Skeletal muscle satellite cell (primary cell): ENCODE data around the gene SRRD.

Source experiments
- H3K27me3 ChIP-seq: 2 replicates; pipeline ENCODE4 v1.7.0; 2013; ENCODE audit warnings: low read length; ENCODE audit not compliant: control insufficient read depth, insufficient read depth
- H3K36me3 ChIP-seq: 2 replicates; pipeline ENCODE4 v1.7.0; 2013; ENCODE audit warnings: mild to moderate bottlenecking, control low read depth, low read length; ENCODE audit not compliant: insufficient read depth
- H3K4me1 ChIP-seq: 2 replicates; pipeline ENCODE4 v1.7.0; 2013; ENCODE audit warnings: low read length; ENCODE audit not compliant: control insufficient read depth, insufficient read depth
- H3K4me2 ChIP-seq: 2 replicates; pipeline ENCODE4 v1.7.0; 2013; ENCODE audit warnings: mild to moderate bottlenecking, low read length
- H3K4me3 ChIP-seq: 2 replicates; pipeline ENCODE4 v1.7.0; 2013; ENCODE audit warnings: low read length
- H3K9ac ChIP-seq: 2 replicates; pipeline ENCODE4 v1.7.0; 2013; ENCODE audit warnings: mild to moderate bottlenecking, low read depth, low read length, moderate library complexity
- H3K9me3 ChIP-seq: replicated peaks from 2 replicates; pipeline ENCODE4 v1.7.0; 2013; ENCODE audit warnings: mild to moderate bottlenecking, control low read depth, low read length

Gene SRRD

GRCh38 chr22:26445577-26446275 is 38.0 kb upstream of the SRRD start:
- no peaks in the 10 kb centered on the region for H3K4me1 ChIP-seq
- H3K9me3 ChIP-seq: no peaks in the 10 kb centered on the region
- H3K36me3 ChIP-seq: peaks cover 3% of the 10 kb centered on the region
- H3K9ac ChIP-seq: no peak overlapping the region
- no peak overlapping the region for H3K4me3 ChIP-seq
- no peak overlapping the region for H3K4me2 ChIP-seq
- H3K27me3 ChIP-seq: peaks cover 4% of the 10 kb centered on the region

- Histone ChIP-seq H3K4me1 (no peaks in the 10 kb centered on the region), H3K36me3 (peaks cover 14% of the 10 kb centered on the region), H3K9ac (no peak overlapping the region), H3K4me2 (no peak overlapping the region), H3K4me3 (no peak overlapping the region), H3K27me3 (peaks cover 4% of the 10 kb centered on the region), H3K9me3 (no peaks in the 10 kb centered on the region)
These were observed 36.7 kb upstream of the SRRD start for GRCh38 chr22:26446808-26447515.

GRCh38 chr22:26447584-26448329 is 35.9 kb upstream of the SRRD start:
- H3K36me3 ChIP-seq: peaks cover 17% of the 10 kb centered on the region
- H3K4me3 ChIP-seq: no peak overlapping the region
- H3K4me2 ChIP-seq: no peak overlapping the region
- H3K27me3 ChIP-seq: peaks cover 4% of the 10 kb centered on the region
- H3K9ac ChIP-seq: no peak overlapping the region
- H3K4me1 ChIP-seq: no peaks in the 10 kb centered on the region
- no peaks in the 10 kb centered on the region for H3K9me3 ChIP-seq

- H3K9me3 ChIP-seq: no peaks in the 10 kb centered on the region
- peaks cover 4% of the 10 kb centered on the region for H3K27me3 ChIP-seq
- H3K4me1 ChIP-seq: no peaks in the 10 kb centered on the region
- H3K4me2 ChIP-seq: no peak overlapping the region
- H3K9ac ChIP-seq: no peak overlapping the region
- H3K36me3 ChIP-seq: peaks cover 22% of the 10 kb centered on the region
- no peak overlapping the region for H3K4me3 ChIP-seq
These were observed 35.3 kb upstream of the SRRD start for GRCh38 chr22:26448334-26448733.

GRCh38 chr22:26448941-26449340 is 34.7 kb upstream of the SRRD start:
- Histone ChIP-seq H3K4me2 (no peak overlapping the region), H3K4me1 (no peaks in the 10 kb centered on the region), H3K36me3 (peaks cover 28% of the 10 kb centered on the region), H3K9me3 (no peaks in the 10 kb centered on the region), H3K4me3 (no peak overlapping the region), H3K9ac (no peak overlapping the region), H3K27me3 (peaks cover 4% of the 10 kb centered on the region)

- H3K36me3 ChIP-seq: peaks cover 31% of the 10 kb centered on the region
- H3K9ac ChIP-seq: no peak overlapping the region
These were observed 33.1 kb upstream of the SRRD start for GRCh38 chr22:26450453-26451185.

GRCh38 chr22:26452236-26453016 is 31.3 kb upstream of the SRRD start:
- no peak overlapping the region for H3K4me3 ChIP-seq
- peaks cover 31% of the 10 kb centered on the region for H3K36me3 ChIP-seq
- no peak overlapping the region for H3K9ac ChIP-seq
- no peaks in the 10 kb centered on the region for H3K27me3 ChIP-seq
- H3K4me2 ChIP-seq: no peak overlapping the region
- no peaks in the 10 kb centered on the region for H3K9me3 ChIP-seq
- H3K4me1 ChIP-seq: no peaks in the 10 kb centered on the region

More at GRCh38 chr22:26450453-26451185, 33.1 kb upstream of the SRRD start:
- Histone ChIP-seq H3K4me1 (no peaks in the 10 kb centered on the region), H3K4me3 (no peak overlapping the region), H3K4me2 (no peak overlapping the region), H3K27me3 (peaks cover 4% of the 10 kb centered on the region), H3K9me3 (no peaks in the 10 kb centered on the region)

GRCh38 chr22:26453216-26453615 is 30.5 kb upstream of the SRRD start:
- Histone ChIP-seq H3K4me1 (no peaks in the 10 kb centered on the region), H3K9me3 (no peaks in the 10 kb centered on the region), H3K9ac (no peak overlapping the region), H3K4me3 (no peak overlapping the region), H3K4me2 (no peak overlapping the region), H3K27me3 (no peaks in the 10 kb centered on the region), H3K36me3 (peaks cover 31% of the 10 kb centered on the region)

- no peaks in the 10 kb centered on the region for H3K4me1 ChIP-seq
- H3K9me3 ChIP-seq: no peaks in the 10 kb centered on the region
- H3K4me3 ChIP-seq: no peak overlapping the region
- no peak overlapping the region for H3K4me2 ChIP-seq
- H3K36me3 ChIP-seq: peaks cover 34% of the 10 kb centered on the region
- H3K27me3 ChIP-seq: no peaks in the 10 kb centered on the region
- H3K9ac ChIP-seq: no peak overlapping the region
These were observed 29.7 kb upstream of the SRRD start for GRCh38 chr22:26453812-26454500.

- no peak overlapping the region for H3K4me2 ChIP-seq
- H3K9me3 ChIP-seq: no peaks in the 10 kb centered on the region
- H3K36me3 ChIP-seq: peaks cover 19% of the 10 kb centered on the region
- H3K27me3 ChIP-seq: no peaks in the 10 kb centered on the region
- H3K4me3 ChIP-seq: no peak overlapping the region
- no peak overlapping the region for H3K9ac ChIP-seq
- H3K4me1 ChIP-seq: no peaks in the 10 kb centered on the region
These were observed 25.9 kb upstream of the SRRD start for GRCh38 chr22:26457661-26458272.
